ENCODE measurements around the gene SGPL1.
A peak's percentile ranks its signal among the peaks of the same experiment; 100 is the strongest.
"Not testable (repeated sequence)": the region's sequence is repeated elsewhere in the genome, so short reads cannot be mapped to it uniquely, and the experiment has no call there.

The SGPL1 gene

GRCh38 chr10:70815504-70816219, at the start of gene SGPL1:
Gene SGPL1, plus strand, starts transcription at chr10:70815948. Its CDS starts 906 bp downstream, at chr10:70816854.
- DNase-seq (ENCODE audit: low read depth), result peak; percentile 77

- not testable (repeated sequence) for DNase-seq (ENCODE audit: low read depth)
Observed at GRCh38 chr10:70768026-70768685, 47.6 kb upstream of the SGPL1 start.

- no peak for DNase-seq (ENCODE audit: low read depth)
Observed at GRCh38 chr10:70769121-70769520, 46.6 kb upstream of the SGPL1 start.

- DNase-seq (ENCODE audit: low read depth), result no peak
Observed at GRCh38 chr10:70770001-70770400, 45.7 kb upstream of the SGPL1 start.

- not testable (repeated sequence) for DNase-seq (ENCODE audit: low read depth)
Observed at GRCh38 chr10:70770516-70770915, 45.2 kb upstream of the SGPL1 start.

- no peak for DNase-seq (ENCODE audit: low read depth)
Observed at GRCh38 chr10:70771311-70772194, 44.2 kb upstream of the SGPL1 start.

- no peak for DNase-seq (ENCODE audit: low read depth)
Observed at GRCh38 chr10:70772627-70773026, 43.1 kb upstream of the SGPL1 start.

- no peak for DNase-seq (ENCODE audit: low read depth)
Observed at GRCh38 chr10:70773461-70773860, 42.3 kb upstream of the SGPL1 start.

- no peak for DNase-seq (ENCODE audit: low read depth)
Observed at GRCh38 chr10:70773965-70774809, 41.6 kb upstream of the SGPL1 start.

GRCh38 chr10:70774810-70775678, 40.7 kb upstream of the SGPL1 start:
- no peak for DNase-seq (ENCODE audit: low read depth)

GRCh38 chr10:70775679-70776454, 39.9 kb upstream of the SGPL1 start:
- DNase-seq (ENCODE audit: low read depth), result no peak

GRCh38 chr10:70776455-70777005, 39.2 kb upstream of the SGPL1 start:
- DNase-seq (ENCODE audit: low read depth), result no peak

GRCh38 chr10:70777063-70777875, 38.5 kb upstream of the SGPL1 start:
- no peak for DNase-seq (ENCODE audit: low read depth)

- DNase-seq (ENCODE audit: low read depth), result no peak
Observed at GRCh38 chr10:70778267-70778924, 37.4 kb upstream of the SGPL1 start.

GRCh38 chr10:70779088-70779487, 36.7 kb upstream of the SGPL1 start:
- no peak for DNase-seq (ENCODE audit: low read depth)

GRCh38 chr10:70779511-70780369, 36.0 kb upstream of the SGPL1 start:
- no peak for DNase-seq (ENCODE audit: low read depth)

- DNase-seq (ENCODE audit: low read depth), result no peak
Observed at GRCh38 chr10:70780370-70780760, 35.4 kb upstream of the SGPL1 start.
